Spleen (tissue), 11 donors: Measurements from ENCODE around the gene FBXL16. TPM values are rescaled to one million over a fixed set of nuclear protein-coding genes. Genes with fewer than 3 reads are reported as not detected.
"Not testable (repeated sequence)": the region's sequence is repeated elsewhere in the genome, so short reads cannot be mapped to it uniquely, and the experiment has no call there.

Experiments
- DNase-seq: peaks from one replicate; pipeline ENCODE4 v3.0.0-alpha.2; 2020
- H3K27ac ChIP-seq, 8 donors: fragments of 200-600 bp; sonication (generic) in 7 of 8; 1 replicate in 4 of 8; 2 replicates in 4 of 8; pipeline versions ENCODE4 v1.5.0 to v1.8.0; 2016 to 2021; ENCODE audit warnings: inconsistent platforms in 4 of 8, mild to moderate bottlenecking in 4 of 8, moderate library complexity in 1 of 8
- H3K27me3 ChIP-seq, 7 donors: fragments of 200-600 bp; sonication (generic) in 6 of 7; replicated peaks in 1 of 7; 1 replicate in 4 of 7; 2 replicates in 3 of 7; pipeline versions ENCODE4 v1.5.0 to v1.8.0; 2016 to 2021; ENCODE audit warnings: inconsistent platforms in 3 of 7, mild to moderate bottlenecking in 1 of 7
- H3K36me3 ChIP-seq, 6 donors: fragments of 200-600 bp; sonication (generic) in 5 of 6; 1 replicate in 4 of 6; 2 replicates in 2 of 6; pipeline versions ENCODE4 v1.5.0 to v1.8.0; 2016 to 2021; ENCODE audit warnings: inconsistent platforms in 2 of 6
- H3K4me1 ChIP-seq, 6 donors: fragments of 200-600 bp; sonication (generic) in 5 of 6; 1 replicate in 3 of 6; 2 replicates in 3 of 6; pipeline versions ENCODE4 v1.5.0 to v1.8.0; 2016 to 2021; ENCODE audit warnings: inconsistent platforms in 3 of 6
- H3K4me3 ChIP-seq, 8 donors: fragments of 200-600 bp; sonication (generic) in 7 of 8; 1 replicate in 4 of 8; 2 replicates in 4 of 8; pipeline versions ENCODE4 v1.5.0 to v1.8.0; 2016 to 2021; ENCODE audit warnings: inconsistent platforms in 4 of 8, mild to moderate bottlenecking in 4 of 8, moderate library complexity in 2 of 8
- H3K9me3 ChIP-seq, 8 donors: fragments of 200-600 bp; sonication (generic) in 7 of 8; 1 replicate in 4 of 8; 2 replicates in 4 of 8; pipeline versions ENCODE4 v1.5.0 to v1.8.0; 2016 to 2021; ENCODE audit warnings: inconsistent platforms in 4 of 8
- CTCF ChIP-seq, 11 experiments: fragments of 200-600 bp in 7 of 11; fragments of 450-650 bp in 4 of 11; sonication (generic) in 4 of 11; IDR thresholded peaks in 8 of 11; conservative IDR thresholded peaks in 3 of 11; 1 replicate in 7 of 11; 2 replicates in 4 of 11; pipeline versions ENCODE4 v1.4.0 to v1.8.0; 2016 to 2021; ENCODE audit warnings: antibody characterized with exemption in 11 of 11, inconsistent platforms in 4 of 11, mild to moderate bottlenecking in 1 of 11
- POLR2A ChIP-seq, 3 donors: fragments of 450-650 bp; IDR thresholded peaks; one replicate each; pipeline ENCODE4 v1.5.1; 2017; ENCODE audit warnings: antibody characterized with exemption in 3 of 3, mild to moderate bottlenecking in 1 of 3
- POLR2AphosphoS5 ChIP-seq, 3 donors: sonication (generic); formaldehyde crosslinking; IDR thresholded peaks; one replicate each; pipeline ENCODE4 v1.5.1; 2017; ENCODE audit warnings: antibody characterized with exemption in 3 of 3
- WGBS, 5 donors: extraction: QIAGEN DNeasy Blood & Tissue Kit in 3 of 5; methylation state at CpG; one replicate each; pipeline versions ENCODE4 v1.1.5 to v1.1.7; 2013 to 2018; 5-methylcytosine and 5-hydroxymethylcytosine counted together
- intact Hi-C: fragments of 100-400 bp; cut with DNase I; formaldehyde crosslinking; loops from one replicate; pipeline ENCODE4 v1.15.0; 2023; ENCODE audit warnings: low total_unique reads
- polyA plus RNA-seq, 3 donors: library from polyadenylated mRNA; stranded (reverse); fragments of 200-250 nt; gene quantifications; one replicate each; pipeline ENCODE4 v1.2.1, GENCODE V29; 2013
- total RNA-seq, 7 donors: library from RNA; depleted of rRNA in 3 of 7; stranded (reverse); fragments of >200 nt in 3 of 7; fragmentation: NEBNext Ultra II Directional in 4 of 7; extraction: Animal tissue kit (Norgen Biotek cat#: 25700) in 4 of 7; gene quantifications; one replicate each; pipeline versions ENCODE4 v1.1.0 to v1.2.1, GENCODE V29; 2016 to 2021
- donor health status: healthy with polysubstance abuse.
- donor health status: DM: no; HTN: no; CAD: no; lungs with moderate emphysema.
- donor health status: DM: no; HTN: no; CAD: no.
- donor health status: Bipolar disorder and iron deficiency.
- donor health status: healthy.
- donor health status: DM: no; HTN: no; CAD: no.
- donor health status: DM: yes; HTN: yes; CAD: no.

Gene FBXL16
- total and polyA plus RNA-seq, 10 donors: 0.48 to 2.6 (median 1.5) TPM

DNA sequence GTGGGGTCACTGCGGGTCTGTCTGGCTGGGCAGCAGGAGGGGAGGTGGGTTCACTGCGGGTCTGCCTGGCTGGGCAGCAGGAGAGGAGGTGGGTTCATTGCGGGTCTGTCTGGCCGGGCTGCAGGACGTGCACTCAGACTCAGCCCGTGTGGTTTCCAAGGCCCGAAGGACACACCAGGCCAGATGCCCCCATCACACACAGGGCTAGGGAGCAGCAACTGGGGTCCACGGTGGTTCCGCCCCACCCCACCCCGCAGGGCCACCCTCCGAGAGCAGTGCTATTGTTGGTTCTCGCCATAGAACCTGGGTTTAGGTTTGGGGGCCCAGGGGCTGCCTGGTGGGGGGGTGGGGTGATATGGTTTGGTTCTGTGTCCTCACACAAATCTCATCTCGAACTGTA, 41.0 kb upstream of the FBXL16 start:
- WGBS, 5 donors: 76 to 90% (median 81%) methylated on average over 6 to 13 of the region's 13 CpGs
- Histone ChIP-seq H3K9me3 (no peaks in the 10 kb centered on the region), H3K4me1 (peaks cover 0 to 2% (median 0%) of the 10 kb centered on the region in 6 donors), H3K36me3 (no peaks in the 10 kb centered on the region), H3K27ac (no peak overlapping the region), H3K27me3 (peaks cover 0 to 24% (median 0%) of the 10 kb centered on the region in 7 donors), H3K4me3 (no peak overlapping the region)
- no peak for DNase-seq
- TF ChIP-seq POLR2A (IDR thresholded peaks at IDR 0.05): no peak
- TF ChIP-seq CTCF (IDR thresholded peaks at IDR 0.05 in 8 of 11, conservative IDR thresholded peaks at IDR 0.05 in 3 of 11): no peak
- no peak for TF ChIP-seq POLR2AphosphoS5 (IDR thresholded peaks at IDR 0.05)
- intact Hi-C loops: no loop called here

- intact Hi-C loops: no loop called here
- H3K27ac ChIP-seq: no peak overlapping the region
Observed at GRCh38 chr16:745739-746138, 40.1 kb upstream of the FBXL16 start.

DNA sequence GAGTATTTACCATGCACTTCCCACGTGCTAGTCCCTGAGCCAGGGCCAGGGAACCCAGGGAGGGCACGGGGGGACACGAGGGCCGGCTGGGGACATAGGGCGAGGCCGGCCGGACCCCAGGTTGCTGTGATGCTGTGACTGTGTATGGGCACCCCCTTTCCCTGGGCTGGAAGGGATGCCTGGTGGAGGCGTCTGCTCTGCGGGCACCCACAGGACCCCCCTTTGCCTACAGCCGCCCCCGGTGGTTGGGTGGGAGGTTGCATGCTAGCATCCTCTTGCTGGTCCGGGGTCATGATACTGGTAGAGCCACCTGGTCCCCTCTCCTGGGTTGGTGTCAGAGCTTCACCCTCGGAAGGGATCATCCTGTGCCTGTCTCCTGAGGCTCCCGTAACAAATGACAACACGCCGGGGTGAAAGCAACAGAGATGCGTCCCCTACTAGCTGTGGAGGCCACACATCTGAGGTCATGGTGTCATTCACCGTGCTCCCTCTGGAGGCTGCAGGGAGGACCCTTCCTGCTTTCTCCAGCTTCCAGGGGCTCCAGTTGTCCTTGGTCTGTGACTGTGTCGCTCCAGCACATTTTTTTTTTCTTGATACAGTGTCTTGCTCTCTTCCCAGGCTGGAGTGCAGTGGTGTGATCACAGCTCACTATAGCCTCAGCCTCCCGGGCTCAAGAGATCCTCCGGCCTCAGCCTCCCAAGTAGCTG, 38.3 kb upstream of the FBXL16 start:
- intact Hi-C loops: no loop called here
- Histone ChIP-seq H3K27me3 (peaks cover 0 to 24% (median 0%) of the 10 kb centered on the region in 7 donors), H3K4me3 (no peak overlapping the region), H3K4me1 (peaks cover 14 to 26% (median 22%) of the 10 kb centered on the region in 6 donors), H3K36me3 (peaks cover 0 to 7% (median 0%) of the 10 kb centered on the region in 6 donors), H3K9me3 (no peaks in the 10 kb centered on the region), H3K27ac (no peak overlapping the region)
- TF ChIP-seq POLR2AphosphoS5 (IDR thresholded peaks at IDR 0.05) (no peak), POLR2A (IDR thresholded peaks at IDR 0.05) (no peak), CTCF (IDR thresholded peaks at IDR 0.05 in 8 of 11, conservative IDR thresholded peaks at IDR 0.05 in 3 of 11) (no peak)
- DNase-seq: peak; percentile 75
- WGBS, 5 donors: 79 to 89% (median 85%) methylated on average over 17 to 21 of the region's 21 CpGs

More at GRCh38 chr16:745739-746138, 40.1 kb upstream of the FBXL16 start:
- Histone ChIP-seq H3K27me3 (peaks cover 0 to 24% (median 0%) of the 10 kb centered on the region in 7 donors), H3K9me3 (no peaks in the 10 kb centered on the region), H3K4me1 (peaks cover 4 to 10% (median 7%) of the 10 kb centered on the region in 6 donors), H3K36me3 (no peaks in the 10 kb centered on the region), H3K4me3 (no peak overlapping the region)
- WGBS, 5 donors: 3 to 13% (median 5%) methylated on average over 3 to 14 of the region's 14 CpGs
- TF ChIP-seq CTCF (IDR thresholded peaks at IDR 0.05 in 8 of 11, conservative IDR thresholded peaks at IDR 0.05 in 3 of 11) (peak in 4 of 11 experiments; percentile 21 to 52 (median 34)), POLR2A (IDR thresholded peaks at IDR 0.05) (no peak), POLR2AphosphoS5 (IDR thresholded peaks at IDR 0.05) (no peak)
- DNase-seq: peak; percentile 78

DNA sequence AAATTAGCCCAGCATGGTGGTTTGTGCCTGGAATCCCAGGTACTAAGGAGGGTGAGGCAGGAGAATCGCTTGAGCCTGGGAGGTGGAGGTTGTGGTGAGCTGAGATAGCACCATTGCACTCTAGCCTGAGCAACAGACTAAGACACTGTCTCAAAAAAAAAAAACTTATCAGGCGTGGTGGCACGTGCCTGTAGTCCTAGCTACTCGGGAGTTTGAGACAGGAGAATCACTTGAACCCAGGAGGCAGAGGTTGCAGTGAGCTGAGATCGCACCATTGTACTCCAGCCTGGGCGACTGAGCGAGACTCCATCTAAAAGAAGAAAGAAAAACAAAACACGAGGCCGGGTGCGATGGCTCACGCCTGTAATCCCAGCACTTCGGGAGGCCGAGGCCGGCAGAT, 37.3 kb upstream of the FBXL16 start:
- peaks cover 0 to 18% (median 2%) of the 10 kb centered on the region in 6 donors for H3K36me3 ChIP-seq
- H3K4me3 ChIP-seq, intact Hi-C loops, DNase-seq, H3K27ac ChIP-seq, H3K9me3 ChIP-seq: not testable (repeated sequence)
- H3K4me1 ChIP-seq: peaks cover 14 to 36% (median 23%) of the 10 kb centered on the region in 6 donors
- H3K27me3 ChIP-seq: peaks cover 0 to 24% (median 0%) of the 10 kb centered on the region in 7 donors
- 84 to 91% (median 89%) methylated on average over 14 of the region's 14 CpGs for WGBS, 5 donors
